Measurements from ENCODE around the gene C9orf50. TPM values are rescaled to one million over a fixed set of nuclear protein-coding genes. Genes with fewer than 3 reads are reported as not detected.

C9orf50 gene
- total RNA-seq, 1 donor = 0.36 TPM

GRCh38 chr9:129597355-129598088 is 23.4 kb downstream of the C9orf50 start:
- Histone ChIP-seq H3K4me3 (ENCODE audit: insufficient read depth, low read length) (peak overlapping the region; percentile 58), H2AFZ (ENCODE audit: low read length) (peak overlapping the region; percentile 11), H3K4me1 (ENCODE audit: insufficient read depth, low read length) (peaks cover 25% of the 10 kb centered on the region), H3K27ac (ENCODE audit: low read depth, low read length) (peak overlapping the region; percentile 8), H3K4me2 (ENCODE audit: insufficient read depth, low read length) (peak overlapping the region; percentile 58), H3K79me2 (ENCODE audit: insufficient read depth, low read length) (no peaks in the 10 kb centered on the region), H3K27me3 (ENCODE audit: insufficient read depth, low read length) (no peaks in the 10 kb centered on the region), H3K9me3 (ENCODE audit: low read depth, low read length) (no peaks in the 10 kb centered on the region), H4K20me1 (ENCODE audit: insufficient read depth, low read length) (no peaks in the 10 kb centered on the region), H3K36me3 (ENCODE audit: insufficient read depth, low read length) (no peaks in the 10 kb centered on the region)
- TF ChIP-seq CTCF (IDR thresholded peaks at IDR 0.05; ENCODE audit: extremely low read depth, low read depth, low read length) = no peak
- peak; percentile 94 for DNase-seq (ENCODE audit: insufficient read length, low spot score, missing footprints)

GRCh38 chr9:129596541-129597331 is 24.2 kb downstream of the C9orf50 start:
- Histone ChIP-seq H2AFZ (ENCODE audit: low read length) (peak overlapping the region; percentile 65), H3K9me3 (ENCODE audit: low read depth, low read length) (no peaks in the 10 kb centered on the region), H3K4me3 (ENCODE audit: insufficient read depth, low read length) (peak overlapping the region; percentile 58), H3K79me2 (ENCODE audit: insufficient read depth, low read length) (no peaks in the 10 kb centered on the region), H4K20me1 (ENCODE audit: insufficient read depth, low read length) (no peaks in the 10 kb centered on the region), H3K27me3 (ENCODE audit: insufficient read depth, low read length) (no peaks in the 10 kb centered on the region), H3K27ac (ENCODE audit: low read depth, low read length) (peak overlapping the region; percentile 48), H3K4me1 (ENCODE audit: insufficient read depth, low read length) (peaks cover 25% of the 10 kb centered on the region), H3K36me3 (ENCODE audit: insufficient read depth, low read length) (no peaks in the 10 kb centered on the region), H3K4me2 (ENCODE audit: insufficient read depth, low read length) (peak overlapping the region; percentile 58)
- peak; percentile 81 for DNase-seq (ENCODE audit: insufficient read length, low spot score, missing footprints)
- TF ChIP-seq CTCF (IDR thresholded peaks at IDR 0.05; ENCODE audit: extremely low read depth, low read depth, low read length) = no peak

GRCh38 chr9:129595903-129596540 is 24.9 kb downstream of the C9orf50 start:
- Histone ChIP-seq H3K4me1 (ENCODE audit: insufficient read depth, low read length) (peaks cover 25% of the 10 kb centered on the region), H3K79me2 (ENCODE audit: insufficient read depth, low read length) (no peaks in the 10 kb centered on the region), H2AFZ (ENCODE audit: low read length) (no peak overlapping the region), H3K4me3 (ENCODE audit: insufficient read depth, low read length) (no peak overlapping the region), H4K20me1 (ENCODE audit: insufficient read depth, low read length) (no peaks in the 10 kb centered on the region), H3K27ac (ENCODE audit: low read depth, low read length) (no peak overlapping the region), H3K27me3 (ENCODE audit: insufficient read depth, low read length) (no peaks in the 10 kb centered on the region), H3K36me3 (ENCODE audit: insufficient read depth, low read length) (no peaks in the 10 kb centered on the region), H3K9me3 (ENCODE audit: low read depth, low read length) (no peaks in the 10 kb centered on the region), H3K4me2 (ENCODE audit: insufficient read depth, low read length) (no peak overlapping the region)
- DNase-seq (ENCODE audit: insufficient read length, low spot score, missing footprints) = no peak
- TF ChIP-seq CTCF (IDR thresholded peaks at IDR 0.05; ENCODE audit: extremely low read depth, low read depth, low read length) = no peak
